ENCODE data around the gene ATP6V0D1.
"Not testable (repeated sequence)": the region's sequence is repeated elsewhere in the genome, so short reads cannot be mapped to it uniquely, and the experiment has no call there.

ATP6V0D1 gene

DNA sequence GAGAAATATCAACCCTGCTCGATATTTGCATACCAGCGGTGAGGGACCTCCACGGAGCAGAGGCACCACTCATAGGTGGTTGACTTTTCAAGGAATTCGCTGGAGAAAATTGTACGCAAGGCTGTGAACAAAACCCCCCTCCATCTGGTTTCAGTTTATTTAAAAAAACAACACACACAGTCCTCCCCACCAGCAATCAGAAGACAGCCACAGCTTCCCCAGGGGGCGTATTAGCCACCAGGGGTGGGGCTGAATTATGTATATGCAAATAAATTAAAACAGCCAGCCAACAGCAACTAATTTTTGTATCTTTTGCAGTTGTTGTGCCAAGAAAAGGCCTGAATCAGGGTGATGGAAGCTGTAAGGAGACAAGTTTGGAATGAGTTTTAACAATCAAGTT is 55.9 kb downstream of the ATP6V0D1 start:
- no peak for DNase-seq

DNA sequence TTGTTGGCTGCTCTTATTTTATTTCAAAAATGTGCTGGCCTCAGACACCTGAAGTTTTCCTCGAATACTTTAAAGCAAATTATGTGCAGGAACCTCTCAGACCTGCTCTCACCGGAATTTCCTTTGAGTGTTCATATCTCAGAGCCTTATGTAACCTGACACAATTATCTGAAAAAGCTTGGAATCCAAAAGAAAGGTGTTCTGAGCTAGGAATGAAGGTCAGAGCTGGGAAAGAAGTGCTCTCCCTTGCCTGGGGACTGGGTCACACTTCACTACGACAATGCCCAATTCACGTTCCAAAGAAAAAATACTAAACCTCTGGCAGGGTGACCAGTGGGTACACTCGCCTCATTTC is 56.7 kb downstream of the ATP6V0D1 start:
- DNase-seq, result no peak

DNA sequence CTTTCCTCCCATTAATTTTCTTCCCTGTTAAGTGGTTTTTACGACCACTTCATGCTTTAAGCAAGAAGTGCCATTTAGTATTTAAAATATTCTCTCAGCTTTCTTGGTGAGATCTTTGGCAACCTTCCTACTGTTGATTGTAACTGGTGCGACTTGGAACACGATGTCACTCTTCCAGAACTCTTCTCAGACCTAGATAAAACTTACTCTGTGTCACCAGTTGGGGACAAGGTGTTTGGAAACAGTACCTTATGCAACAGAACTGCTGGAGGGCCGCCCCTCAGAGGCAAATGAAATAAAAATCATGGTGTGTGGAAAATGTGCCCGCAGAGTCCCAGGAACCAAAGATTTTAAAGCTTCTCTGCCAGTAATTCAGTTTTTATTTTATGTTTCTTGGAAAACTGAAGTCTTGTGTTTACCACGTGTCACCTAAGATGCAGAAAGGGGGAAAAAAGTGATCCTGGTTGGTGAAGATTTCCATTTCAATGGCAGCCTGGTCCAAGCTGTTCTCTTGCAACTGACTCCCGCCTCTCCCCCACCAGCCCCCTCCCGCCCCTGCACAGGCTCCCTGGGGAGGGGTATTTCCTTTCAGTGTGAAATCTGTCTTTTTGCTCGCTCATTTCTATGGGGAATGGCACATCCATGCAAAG is 57.2 kb downstream of the ATP6V0D1 start:
- DNase-seq, result no peak

DNA sequence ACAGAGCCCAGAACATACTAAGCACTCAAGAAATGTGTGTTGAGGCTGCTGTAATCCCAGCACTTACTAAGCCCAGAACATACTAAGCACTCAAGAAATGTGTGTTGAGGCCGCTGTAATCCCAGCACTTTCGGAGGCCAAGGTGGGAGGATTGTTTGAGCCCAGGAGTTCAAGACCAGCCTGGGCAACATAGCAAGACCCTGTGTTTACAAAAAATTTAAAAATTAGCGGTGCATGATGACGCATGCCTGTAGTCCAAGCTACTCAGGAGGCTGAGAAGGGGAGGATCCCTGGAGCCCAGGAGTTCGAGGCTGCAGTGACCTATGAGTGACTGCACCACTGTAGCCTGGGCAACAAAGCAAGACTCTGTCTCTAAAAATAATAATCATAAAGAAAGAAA is 57.9 kb downstream of the ATP6V0D1 start:
- no peak for DNase-seq

DNA sequence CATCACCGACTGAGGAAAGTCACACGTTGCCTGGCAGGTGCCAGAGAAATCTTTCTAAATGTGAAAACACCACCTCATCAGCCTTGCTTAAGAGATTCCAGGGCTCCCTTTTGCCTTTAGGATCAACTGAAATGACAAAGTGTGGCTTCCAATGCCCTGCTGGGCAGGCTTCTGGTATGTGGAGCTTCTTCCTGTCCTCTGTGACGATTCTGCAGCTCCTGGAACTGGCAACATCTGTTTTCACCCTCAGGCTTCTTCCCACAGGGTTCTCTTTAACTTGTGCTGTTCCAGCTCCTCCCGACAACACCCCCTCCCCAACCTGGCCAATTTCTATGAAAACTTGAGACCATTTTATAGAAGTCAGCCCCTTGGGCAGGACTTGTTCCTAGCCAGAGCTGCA is 59.9 kb downstream of the ATP6V0D1 start:
- DNase-seq, result no peak

DNA sequence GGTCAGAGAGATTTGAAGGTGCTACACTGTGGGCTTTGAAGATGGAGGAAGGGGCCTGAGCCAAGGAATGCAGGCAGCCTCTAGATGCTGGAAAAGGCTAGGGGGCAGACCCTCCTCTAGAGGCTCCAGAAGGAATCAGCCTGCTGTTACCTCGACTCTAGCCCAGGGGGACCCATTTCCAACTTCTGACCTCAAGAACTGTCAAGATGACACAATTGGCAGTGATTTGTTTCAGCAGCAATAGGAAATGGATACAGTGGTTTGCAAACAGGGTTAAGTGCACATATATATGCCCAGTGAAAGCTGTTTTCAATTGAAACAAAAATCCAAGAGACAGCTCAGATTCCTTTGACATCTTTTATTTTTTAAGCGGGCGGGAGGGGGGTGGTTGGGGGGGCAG is 61.0 kb downstream of the ATP6V0D1 start:
- DNase-seq, result no peak

DNA sequence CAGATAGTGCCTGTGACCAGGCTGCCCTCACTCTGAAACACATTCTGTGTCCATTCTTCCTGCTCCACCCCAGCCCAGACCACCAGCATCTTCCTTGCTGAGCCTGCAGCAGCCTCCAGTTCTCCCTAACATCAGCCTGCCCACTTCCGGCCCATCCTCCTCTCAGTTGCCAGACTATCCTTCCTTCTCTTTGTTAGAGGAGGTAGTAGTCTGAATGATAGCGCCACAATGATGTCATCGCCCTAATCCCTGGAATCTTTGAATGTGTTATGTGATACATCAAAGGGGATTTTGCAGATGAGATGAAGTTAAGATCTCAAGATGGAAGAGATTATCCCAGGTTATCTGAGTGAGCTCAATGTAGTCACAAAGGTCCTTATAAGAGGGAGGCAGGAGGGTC is 61.5 kb downstream of the ATP6V0D1 start:
- DNase-seq, result no peak

DNA sequence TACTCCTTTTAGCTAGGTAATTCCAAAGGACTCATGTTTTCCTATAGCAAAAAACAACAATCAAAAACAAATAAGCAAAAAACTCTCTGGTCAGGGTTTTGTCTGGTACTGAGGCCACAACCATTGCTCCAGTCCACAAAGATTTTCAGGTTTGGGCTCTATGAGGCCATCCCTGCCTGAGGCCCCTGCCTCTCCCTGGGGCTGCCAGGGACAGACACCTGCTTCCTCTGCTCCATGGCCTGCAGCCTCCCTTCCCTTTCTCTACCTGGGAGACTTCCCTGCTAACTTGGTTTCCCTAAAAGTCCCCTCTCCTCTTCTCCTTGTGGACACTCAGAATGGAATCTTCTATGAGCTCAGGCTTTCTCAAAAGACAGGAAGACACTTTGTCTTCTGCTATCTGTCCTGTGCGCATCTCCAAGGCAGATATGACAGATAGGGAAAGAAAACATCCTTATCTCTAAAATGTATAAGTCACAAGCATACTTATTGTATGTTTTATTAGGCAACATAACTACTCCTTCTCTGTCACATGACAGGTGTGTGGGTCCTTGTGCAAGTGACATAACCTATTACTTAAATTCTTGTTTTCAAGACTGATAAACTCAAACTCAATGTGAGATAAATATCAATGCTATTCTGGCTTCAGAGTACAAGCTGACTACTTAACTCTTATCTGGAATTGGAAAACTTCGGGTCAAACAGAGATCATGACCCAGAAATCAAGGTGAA is 63.5 kb downstream of the ATP6V0D1 start:
- DNase-seq, result no peak

DNA sequence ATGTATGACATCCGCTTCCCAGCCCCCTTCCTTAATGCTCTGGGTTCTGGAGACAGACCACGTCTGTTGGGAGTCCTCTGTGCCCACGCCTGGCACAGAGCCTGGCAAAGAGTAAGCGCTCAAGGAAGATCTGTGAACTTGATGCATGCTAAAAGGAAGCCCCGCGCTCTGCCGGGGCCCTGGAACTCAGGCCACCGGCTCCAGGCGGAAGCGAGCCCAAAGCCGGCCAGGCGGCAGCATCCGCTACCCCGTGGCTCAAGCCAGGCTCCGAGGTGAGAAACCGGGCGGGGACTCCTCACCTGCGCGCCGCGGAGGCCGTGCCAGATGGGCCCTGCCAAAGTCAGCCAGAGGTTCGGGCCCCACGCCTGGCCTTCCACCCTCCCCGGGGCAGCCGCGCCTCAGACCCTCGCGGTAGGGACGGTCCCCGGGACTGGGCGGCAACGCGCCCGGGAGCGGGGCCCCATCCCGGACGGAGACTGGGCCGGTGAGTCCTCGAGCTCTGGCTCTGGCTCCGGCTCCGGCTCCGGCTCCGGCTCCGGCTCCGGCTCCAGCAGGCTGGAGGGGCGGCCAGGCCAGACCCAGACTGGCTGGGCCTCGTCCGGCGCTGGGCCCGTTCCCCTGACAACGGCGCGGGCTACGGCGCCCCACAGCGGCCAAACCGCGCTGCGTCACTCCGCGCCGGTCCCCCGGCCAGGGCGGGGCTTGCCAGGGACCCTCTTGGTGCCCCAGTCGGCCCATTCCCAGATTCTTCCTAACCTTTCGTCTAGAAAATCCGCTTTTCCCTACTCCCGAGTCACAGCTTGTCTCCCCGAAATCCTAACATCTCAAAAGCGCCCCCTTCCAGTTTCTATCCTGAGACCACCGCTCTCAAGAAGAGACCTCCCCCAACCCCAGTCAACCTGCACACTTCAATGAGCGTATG is 64.8 kb downstream of the ATP6V0D1 start, which contains the start of gene ZDHHC1:
Gene ZDHHC1 (minus strand): TSS at position 606 of the 922 bp plus-strand sequence. CDS start 8,702 bp downstream, outside the sequence.
- DNase-seq, result peak; percentile 70

DNA sequence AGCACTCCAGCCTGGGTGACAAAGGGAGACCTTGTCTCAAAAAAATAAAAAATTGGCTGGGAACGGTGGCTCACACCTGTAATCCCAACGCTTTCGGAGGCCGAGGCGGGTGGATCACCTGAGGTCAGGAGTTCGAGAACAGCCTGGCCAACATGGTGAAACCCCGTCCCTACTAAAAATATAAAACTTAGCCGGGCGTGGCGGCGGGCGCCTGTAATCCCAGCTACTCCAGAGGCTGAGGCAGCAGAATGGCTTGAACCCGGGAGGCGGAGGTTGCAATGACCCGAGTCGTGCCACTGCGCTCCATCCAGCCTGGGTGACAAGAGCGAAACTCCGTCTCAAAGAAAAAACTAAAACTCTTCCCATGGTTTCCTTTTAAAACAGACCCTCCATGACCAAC is 65.5 kb downstream of the ATP6V0D1 start:
- DNase-seq, result not testable (repeated sequence)

DNA sequence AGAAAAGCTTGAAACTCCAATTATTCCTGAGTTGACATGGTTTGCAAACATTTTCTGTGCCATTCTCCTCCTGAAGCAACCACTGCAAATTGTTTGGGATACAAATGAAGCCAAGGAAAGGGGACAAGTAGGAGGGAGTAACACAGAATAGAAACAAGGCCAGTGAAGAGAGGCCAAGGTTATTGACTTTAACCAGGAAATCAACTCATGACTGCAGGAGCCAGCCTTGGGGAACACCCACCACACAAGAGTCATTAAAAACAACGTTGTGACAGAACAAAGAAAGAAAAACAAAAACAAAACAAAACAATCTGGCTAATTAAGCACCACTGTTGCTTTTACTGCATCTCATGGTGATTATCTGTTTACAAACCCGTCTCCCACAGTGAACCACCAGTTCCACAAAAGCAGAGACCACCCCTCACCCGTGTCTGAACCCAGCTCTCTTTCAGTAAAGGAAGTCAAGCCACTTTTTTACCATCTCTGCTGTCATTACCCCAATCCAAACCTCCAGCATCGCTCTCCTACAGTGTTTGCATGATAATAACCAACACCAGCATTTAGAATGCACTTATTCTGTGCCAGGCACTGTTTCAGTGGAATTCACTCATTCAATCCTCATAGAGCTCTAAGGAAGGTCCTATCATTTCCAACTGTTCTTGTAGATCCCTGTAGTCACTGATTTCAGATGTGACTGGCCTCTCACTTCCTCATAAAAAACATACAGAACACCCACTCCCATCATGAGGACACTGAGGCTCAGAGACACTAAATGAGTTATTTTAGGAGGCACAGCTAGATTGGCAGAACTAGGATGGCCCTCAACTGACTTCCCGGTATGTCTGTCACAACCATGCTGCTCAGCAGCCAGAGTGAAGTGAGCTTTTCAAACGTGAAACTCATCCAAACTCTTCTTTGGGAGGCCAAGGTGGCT is 66.7 kb downstream of the ATP6V0D1 start:
- peak; percentile 64 for DNase-seq

DNA sequence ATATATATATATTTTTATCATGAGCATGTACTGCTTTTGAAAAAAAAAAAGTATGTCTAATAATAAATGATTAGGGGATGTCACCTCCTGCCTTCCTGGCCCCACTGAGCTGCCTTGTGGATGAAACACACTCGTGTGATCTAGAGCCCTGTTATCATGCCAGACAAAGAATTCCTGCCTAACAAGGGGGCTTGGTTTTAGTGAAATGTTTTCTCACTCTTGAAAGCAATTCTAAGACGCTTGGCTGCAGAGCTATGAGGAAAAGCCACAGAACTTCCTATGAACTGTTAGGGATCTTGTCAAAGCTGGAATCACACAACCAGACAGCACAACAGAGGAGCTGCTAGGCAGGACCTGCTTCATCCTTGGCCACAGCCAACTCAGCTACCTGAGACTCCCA is 68.7 kb downstream of the ATP6V0D1 start:
- no peak for DNase-seq

DNA sequence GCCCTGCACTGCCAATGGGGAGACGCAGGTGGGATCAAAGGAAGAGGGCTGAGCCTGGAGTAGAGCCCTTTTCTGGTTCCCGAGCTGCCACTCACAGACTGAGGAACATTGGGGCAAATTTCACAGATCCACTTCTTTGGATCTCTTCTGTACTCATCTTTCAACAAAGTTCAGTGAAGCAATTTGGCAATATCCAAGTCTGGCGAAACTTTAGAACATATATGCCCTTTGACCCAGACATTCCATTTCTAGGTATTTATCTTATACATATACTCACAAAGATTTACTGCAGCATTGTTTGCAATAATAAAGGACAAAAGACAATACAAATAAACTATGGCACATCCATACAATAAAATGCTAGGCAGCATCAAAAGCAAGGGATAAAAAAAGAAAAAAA is 69.6 kb downstream of the ATP6V0D1 start:
- no peak for DNase-seq

DNA sequence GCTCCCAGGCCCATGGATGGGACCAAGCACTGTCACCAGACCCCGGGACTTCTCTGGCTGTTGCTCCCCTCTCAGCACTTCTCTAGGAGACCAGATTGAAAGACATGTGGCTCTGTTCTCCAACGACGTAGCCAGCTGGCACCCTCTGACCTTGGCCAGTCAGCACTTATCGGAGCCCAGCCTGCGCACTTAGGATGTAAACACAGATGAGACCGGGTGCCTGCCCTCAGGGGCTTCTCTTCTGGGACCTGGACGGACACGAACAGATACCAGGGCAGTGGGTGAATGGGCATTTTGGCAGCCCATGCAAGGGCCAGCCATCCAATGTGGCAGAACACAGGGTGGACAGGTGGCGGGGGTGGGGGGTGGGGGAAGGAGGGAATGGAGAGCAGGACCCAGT is 71.3 kb downstream of the ATP6V0D1 start:
- no peak for DNase-seq

DNA sequence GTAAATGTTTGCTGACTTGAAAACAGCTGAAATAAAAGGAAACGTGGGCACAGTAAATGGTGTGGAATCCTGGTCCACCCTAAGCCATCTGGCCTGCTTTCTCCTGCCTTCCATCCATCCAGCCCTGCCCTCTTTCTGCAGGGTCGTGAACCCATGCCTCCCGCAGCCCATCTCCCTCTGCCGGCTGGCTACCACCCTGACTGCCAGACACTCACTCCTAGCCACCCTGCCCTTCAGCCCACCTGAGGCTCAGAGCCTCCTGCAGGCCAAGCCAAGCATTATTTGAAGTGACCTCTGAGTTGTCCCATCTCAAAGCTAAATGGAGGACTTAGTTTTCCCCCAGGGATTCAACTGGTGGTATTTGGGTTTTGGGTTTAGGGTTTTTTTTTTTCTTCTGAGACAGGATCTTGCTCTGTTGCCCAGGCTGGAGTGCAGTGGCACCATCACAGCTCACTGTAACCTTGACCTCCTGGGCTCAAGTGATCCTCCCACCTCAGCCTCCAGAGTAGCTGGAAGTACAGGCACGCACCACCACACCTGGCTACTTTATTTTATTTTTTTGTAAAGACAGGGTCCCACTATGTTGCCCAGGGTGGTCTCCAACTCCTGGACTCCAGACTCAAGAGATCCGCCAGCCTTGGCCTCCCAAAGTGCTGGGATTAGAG is 73.0 kb downstream of the ATP6V0D1 start:
- no peak for DNase-seq

DNA sequence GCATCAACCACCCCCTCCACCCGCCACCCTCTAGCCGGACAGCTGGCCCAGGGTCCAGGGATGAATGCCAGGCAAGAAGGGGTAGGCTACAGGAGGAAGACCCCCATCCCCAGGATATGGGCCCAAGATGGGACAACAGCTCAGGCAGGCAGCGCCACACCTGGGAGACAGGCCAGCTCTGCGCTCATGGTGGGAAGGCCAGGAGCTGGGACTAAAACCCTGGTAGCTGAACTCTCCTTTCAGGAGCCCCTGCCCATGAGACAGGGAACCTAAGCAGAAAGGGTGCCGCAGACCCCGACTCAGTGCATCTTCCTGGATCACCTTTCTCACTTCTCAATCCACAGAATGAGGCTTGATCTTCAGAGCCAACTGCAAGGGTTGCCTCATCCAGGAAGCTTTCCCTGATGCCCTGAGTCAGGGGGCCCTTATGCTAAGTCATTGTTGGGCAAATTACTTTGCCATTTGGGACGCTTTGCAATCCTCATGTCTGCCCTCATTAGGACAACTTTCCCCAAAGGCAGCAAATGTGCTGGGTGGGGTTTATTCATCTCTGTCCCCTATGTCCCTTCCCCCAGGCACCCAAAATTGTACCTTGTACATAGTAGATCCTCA is 73.7 kb downstream of the ATP6V0D1 start:
- no peak for DNase-seq

DNA sequence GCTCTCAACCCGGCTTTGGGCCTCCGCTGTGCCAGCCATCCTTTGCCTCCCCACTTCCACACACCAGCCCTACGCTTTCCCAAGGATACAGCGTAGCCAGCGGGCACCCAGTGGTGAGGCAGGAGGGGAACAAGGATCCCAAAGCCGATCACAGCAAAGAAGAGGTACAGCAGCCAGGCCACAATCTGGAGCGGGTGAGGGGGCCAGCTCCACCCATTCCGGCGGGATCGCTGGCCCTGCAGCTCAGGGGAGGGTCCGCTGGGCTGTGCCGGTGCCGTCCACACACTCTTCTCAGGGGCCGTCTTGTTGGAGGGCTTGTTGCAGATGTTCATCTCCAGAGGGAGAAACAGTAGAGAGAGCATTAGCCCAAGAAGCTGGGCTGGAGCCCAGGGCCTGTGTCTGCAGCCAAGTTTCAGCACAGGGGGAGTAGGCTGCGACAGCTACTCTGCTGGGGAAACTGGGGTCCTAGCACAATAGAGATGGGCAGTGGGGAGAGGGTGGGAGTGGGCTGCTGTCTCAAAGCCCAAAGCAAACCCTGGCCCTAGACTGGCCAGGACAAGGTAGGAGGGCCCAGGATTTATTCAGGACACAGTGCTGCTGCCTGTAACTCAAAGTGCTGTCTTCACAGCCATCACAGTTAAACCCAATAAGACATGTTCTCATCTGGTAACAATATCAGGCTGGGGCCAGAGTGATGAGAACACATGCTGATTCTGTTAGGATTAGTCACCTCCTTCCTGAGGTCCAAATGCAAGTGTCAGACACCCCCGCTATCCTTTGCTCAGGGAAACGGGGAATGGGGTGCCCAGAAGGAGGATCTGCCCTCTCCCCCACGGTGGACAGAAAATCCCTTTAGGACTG is 74.6 kb downstream of the ATP6V0D1 start:
- DNase-seq, result no peak

DNA sequence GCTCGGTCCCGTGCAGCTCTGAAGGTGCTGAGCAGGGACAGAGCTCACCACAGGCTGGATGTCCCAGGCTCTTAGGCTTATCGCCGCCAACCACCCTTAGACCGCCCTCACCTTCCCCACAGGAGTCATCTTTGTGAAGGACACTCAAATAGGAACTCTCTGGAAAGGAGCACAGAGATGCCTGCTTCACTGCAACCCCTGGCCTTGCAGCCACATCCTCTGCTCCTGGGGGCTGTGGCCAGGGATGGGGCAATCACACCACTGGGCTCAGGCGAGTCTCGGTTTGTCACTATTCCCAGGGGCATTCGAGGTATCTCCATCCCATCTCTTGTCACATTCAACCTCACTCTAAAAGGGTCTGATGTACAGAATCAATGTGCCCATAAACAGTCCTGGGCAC is 75.6 kb downstream of the ATP6V0D1 start:
- no peak for DNase-seq

DNA sequence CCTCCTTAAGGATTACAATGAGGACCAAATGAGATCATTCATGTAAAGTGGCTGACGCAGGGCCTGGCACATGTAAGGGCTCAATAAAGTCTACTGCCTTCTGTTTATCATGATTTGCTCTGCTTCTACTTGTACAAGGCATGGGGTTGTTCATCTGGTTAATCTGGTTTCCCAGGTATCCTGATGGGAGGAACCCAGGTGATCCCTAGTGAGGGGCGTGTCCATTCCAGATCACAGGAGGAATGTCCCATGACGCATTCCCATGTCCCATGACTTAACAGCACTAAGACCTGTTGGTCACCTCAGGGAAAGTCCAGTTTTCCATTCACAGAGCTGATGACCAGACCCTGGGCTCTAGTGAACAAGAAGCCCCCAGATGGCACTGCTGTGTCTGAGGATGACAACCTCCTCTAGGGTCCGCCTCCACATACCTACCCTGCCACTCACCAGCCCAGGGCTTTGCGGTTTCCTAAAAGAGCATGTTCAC is 76.2 kb downstream of the ATP6V0D1 start:
- no peak for DNase-seq

DNA sequence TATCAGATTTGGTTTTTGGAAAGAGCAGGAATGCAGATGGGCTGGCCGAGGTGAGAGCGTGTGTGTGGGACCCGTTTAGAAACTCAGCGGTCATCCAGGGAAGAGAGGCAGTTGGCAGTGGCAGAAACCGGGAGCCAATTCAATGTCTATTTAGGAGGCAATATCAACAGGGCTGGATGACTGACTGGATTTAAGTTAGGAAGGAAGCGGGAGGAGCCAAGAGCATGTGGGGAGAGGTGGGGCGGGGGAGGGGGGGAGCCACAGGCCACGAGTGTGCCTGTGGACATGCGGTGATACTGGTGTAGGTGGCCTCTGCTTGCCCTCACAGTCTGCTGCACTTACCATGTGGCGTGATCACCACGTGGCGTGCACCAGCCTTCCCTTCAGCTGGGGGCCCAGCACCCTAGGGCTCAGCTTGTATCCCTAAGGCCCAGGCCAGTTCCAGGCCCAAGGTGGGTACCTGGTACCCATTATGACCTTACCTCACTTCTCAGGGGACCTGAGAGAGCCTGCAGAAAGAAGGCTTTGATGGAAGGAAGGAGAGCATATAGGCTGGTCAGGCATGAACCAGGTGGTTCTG is 76.9 kb downstream of the ATP6V0D1 start:
- DNase-seq, result no peak

Data from suppressor macrophage treated with lipopolysaccharide for 4 hours (primary cell).